Amniotic stem cell (primary cell): ENCODE data around the gene FAM170B.

Experiments
- DNase-seq: peaks from one replicate; lab custom pipeline; 2025; lab: John Stamatoyannopoulos, UW

FAM170B gene

DNA sequence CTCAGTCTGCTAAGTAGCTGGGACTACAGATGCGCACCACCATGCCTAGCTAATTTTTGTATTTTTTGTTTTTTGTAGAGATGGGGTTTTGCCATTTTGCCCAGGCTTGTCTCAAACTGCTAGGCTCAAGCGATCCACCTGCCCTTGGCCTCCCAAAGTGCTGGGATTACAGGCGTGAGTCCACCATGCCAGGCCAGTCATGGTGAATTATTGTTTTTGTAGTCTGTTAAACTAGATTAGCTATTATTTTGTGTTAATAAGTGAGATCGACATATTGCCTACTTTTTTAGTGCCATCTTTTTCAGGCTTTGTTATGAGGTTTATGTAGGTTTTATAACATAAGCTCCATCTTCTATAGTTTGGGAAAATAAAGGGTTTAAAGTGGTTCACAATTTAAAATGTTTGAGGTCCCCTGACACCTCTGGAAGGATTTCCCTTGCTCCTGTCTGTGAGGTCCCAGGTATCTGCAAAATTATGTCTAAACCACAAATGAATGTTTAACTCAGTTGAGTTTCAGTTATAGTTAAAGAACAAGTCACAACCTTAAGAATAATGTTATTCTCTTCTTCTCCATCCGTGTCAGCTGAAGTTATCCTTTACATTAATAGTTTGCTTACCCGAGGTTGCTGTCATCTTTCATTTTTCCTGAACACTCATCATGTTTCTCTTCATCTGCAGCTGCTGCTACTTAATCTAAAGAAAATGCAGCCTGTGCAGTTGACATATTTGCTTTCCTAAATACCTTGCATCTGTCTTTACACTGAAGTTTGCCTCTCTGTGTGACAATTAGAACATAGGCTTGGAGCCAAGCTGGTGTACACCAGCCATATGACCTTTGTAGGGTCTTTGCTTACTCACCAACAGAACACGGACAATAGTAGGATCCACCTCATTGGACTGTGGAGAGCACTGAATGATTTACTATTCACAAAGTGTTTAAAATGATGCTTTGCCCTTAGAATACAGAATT is 9.6 kb downstream of the FAM170B start:
- DNase-seq = no peak

DNA sequence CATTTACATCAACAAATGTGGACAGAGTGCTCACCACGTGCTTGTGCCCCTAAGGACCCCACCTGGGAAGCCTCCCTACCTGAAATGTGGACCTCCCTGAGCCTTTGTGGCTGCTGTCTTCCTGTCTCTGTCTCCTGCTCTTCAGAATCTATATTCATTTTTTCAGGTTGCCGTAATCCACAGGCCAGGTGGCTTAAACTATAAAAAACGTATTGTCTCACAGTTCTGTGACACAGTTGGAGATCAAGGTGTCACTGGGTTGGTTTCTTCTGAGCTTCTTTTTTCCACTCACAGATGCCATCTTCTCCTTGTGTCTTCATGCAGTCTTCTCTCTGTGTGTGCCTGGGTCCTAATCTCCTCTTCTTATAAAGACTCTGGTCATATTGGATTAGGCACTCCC is 12.9 kb downstream of the FAM170B start:
- no peak for DNase-seq

DNA sequence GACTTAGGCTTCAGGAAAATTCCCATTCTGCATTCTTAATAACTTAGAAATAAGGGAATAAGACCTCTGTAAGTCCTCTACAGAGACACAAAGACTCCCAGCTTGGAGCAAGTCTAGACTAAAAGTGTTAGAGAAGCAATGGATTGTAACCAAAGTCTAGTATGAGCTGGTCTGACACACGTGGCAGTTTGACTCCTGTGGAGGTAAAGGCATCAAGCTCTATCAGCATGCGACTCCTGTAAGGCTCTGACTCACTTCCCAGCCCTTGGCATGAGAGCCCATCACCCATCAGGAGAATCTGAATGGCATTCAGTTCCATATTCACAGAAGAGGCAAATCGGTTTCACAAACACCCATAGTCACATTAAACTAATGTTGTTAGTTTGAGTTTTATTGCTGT is 14.1 kb downstream of the FAM170B start:
- DNase-seq = no peak

DNA sequence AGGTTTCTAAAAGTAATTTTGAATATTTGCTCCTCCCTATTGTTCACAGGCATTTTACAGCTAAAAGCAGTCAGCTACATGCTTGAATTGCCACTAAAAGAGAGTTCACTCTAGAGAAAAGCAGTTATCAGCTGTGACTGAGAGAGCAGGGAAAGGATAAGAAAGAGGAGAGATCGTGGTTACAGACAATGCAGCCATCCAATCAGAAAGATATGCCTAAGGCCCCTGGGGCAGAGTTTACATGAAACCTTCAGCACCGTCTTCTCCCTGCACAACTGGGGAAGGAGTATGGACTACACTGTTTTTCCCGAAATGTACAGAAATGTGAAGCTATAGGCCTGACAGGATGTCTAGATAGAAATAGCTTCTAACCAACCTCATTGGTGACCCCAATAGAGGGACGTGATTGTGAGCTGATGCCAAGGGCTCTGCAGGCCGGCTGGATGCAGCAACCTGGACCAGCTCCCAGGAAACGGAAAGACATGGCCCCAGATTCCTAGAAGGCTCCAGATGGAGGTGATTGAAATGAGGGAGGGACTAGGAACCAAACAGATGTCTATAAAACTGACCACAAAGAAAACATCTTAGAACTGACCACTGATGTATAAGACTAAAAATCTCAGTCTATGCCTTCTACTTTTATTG is 15.3 kb downstream of the FAM170B start:
- no peak for DNase-seq

DNA sequence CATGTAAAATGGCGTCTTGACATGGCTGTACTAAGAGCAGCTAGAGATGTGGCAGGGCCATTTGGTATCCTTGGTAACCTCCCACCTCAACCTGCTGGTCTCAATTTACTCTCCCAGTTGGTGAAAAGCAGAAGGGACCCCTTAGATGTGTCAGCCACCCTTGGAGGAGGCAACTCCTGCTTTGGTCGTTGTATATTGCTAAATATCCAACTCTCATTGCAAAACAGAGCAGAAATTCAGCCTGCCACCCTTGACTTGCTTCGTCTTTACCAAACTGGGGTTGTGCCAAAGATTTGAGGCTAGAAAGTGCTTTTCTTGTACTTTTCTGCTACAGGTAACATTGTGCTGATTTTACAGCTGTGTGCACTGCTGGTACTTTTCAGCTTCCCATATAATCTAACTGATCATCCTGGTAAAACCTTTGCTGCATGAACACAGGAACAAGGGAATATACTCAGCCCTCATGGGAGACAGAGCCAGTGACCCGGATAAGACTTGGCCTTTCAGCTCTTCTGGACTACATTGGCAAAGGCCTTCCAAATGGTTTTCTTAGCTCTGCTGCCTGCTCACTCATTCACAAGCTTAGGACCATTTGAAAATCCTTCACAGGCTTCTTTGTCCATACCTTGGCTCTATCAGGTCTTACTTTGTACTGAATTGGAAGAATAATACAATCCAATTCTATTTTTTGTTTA is 16.3 kb downstream of the FAM170B start:
- no peak for DNase-seq

DNA sequence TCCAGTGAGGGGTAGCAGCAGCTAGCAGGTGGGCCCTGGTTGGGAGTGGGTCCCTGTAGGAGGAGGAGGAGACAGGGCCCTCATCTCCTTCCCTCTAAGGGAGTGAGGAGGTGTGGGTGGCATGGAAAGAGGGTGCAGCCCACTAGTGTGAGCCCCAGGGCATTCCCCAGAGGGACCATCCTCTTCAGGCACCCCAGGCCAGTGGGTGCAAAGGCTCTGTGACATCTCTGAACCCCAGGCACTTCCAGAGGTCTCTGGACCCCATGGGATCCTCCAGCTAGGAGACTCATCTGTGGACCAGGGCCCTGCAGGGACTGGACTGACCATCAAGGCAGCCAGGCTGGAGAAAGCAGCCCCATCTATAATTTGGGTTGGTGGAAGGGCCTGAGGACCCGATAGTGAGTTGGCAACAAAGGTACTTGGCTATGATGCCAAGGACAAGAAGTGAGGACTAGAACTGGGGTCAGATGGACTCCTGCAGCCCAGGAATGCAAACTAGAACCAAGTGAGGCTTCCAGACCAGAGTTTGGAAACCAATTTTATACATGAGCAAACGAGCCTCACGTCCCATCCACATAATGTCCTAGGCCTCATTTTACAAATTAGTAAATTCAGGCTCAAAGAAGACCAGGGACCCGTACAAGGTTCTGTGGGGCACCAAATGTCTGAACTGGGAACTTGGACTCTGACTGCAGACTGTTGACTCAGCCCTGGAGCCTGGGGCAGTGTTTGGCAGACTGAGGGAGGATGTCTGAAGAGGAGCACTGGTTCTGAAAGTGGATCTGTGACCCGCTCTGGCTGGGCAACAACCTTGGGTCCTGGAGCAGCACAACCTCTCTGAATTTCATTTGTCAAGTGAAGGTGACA is 17.1 kb downstream of the FAM170B start:
- no peak for DNase-seq

DNA sequence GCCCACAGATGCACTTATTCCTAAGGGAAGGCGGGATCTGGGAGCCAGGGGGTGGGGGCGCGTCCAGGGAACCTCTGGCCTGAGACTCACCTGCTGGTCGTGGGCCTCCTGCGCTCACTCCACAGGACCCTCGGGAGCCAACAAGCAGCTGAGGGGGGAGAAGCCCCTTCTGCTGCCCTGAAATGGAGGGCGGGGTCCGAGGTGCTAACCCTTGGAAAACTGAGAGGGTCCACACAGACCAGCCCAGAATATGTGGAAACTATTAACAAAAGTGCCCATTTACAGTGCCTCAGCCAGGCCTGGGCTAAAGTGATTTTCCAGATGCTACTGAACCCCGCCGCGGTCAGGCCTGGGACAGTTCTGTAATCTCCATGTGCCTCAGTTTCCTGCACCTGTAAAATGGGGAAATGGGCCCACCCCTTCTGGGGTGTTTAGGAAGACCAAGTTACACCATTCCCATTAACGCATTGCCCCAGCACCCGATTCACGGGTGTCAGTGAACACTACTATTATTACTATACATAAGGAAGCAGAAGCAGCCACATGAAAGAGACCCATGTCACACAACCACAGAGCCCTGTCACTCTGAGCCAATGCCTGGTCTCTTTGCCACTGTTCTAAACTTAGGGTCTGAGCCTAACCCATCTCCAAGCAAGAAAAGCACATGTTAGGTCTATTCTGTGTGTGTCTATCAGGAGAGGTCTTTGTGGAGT is 17.9 kb downstream of the FAM170B start:
- no peak for DNase-seq

DNA sequence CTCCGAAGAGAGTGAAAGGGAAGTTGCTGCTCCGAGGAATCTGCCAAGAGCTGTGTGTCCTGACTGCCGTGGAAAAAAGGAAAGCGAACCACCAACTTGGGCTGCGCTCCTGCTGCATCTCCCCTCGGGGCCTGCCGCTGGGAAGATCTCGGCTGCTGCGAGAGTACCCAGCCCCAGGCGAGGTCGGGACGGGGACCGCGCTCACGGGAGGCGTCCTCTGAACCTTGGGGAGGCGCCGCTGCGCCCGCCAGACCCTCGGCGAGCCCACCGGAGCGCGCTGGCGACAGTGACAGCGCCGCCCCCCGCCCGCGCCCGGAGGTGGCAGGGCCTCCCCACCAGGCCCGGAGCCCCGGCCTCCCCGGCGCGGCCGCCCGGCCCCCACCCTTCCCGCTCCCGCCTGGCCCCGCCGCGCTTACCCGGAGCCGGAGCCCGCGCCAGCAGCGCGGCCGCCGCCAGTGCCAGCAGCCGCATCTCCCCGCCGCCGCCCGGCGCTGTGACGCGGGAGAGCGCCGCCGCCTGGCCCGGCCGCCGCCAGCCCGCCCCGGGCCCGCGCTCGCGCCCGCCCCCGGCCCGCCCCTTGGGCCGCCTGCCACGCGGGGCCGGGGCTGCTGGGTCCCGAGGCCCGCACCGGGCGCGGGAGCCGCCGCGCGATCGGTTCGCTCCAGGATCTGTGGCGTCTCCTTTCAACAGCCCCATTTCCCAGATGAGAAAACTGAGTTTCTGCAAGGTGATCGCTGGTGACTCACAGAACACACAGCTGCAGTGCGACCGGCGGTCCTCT is 18.6 kb downstream of the FAM170B start, which contains the start of gene VSTM4:
Gene VSTM4 (minus strand): TSS at position 508 of the 781 bp plus-strand sequence. CDS start 37 bp downstream, at position 471.
- no peak for DNase-seq

DNA sequence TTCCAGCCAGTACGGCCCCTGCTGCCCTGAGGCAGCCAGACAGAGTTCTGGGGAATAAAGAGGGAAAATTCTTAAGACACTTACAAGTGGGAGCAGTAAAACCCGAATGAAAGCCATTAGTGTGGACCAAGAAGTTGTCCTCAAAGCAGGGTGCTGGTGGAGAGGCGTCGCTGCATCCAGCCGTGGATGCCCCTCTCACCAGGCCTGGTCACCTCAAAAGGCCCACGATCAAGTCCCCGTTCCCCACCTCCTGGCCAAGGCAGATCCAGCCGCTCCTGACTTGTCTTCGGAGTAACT is 19.2 kb downstream of the FAM170B start:
- no peak for DNase-seq

DNA sequence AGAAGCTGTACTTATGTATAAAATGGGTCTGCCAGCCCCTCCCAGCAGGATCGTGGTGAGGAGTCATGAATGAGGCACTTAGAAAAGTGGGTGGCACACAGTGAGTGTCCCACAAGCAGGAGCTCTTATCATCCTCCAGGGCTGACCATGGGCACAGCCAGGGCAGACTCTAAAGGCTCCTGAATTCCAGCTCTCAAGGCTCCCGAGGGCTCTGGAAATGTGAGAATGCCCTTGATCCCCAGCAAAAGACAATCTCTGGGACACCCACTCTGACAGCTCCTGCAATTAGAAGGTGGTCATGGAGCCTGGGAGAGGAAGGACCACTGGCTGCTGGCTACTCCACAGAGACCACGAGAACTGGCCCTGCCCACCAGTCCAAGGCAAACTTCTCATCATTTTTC is 20.1 kb downstream of the FAM170B start:
- DNase-seq = no peak

DNA sequence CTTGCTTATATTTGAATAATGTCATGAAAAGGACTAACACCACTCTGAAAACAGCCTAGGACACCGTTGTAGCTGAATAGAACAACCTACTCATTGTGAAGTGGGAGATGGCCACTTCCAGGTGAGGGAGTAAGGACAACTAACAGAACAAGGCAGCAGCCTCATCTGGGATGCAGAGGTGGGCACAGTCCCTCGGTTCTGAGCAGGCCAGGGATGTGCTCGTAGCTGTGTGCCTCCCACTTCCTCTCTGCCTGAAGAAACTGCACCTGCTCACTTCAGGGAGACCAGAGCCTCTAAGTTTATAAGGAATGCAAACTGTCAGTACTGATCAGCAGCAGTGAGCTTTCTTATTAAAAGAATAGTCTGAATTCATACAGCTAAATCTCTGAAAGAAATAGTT is 21.0 kb downstream of the FAM170B start:
- no peak for DNase-seq

DNA sequence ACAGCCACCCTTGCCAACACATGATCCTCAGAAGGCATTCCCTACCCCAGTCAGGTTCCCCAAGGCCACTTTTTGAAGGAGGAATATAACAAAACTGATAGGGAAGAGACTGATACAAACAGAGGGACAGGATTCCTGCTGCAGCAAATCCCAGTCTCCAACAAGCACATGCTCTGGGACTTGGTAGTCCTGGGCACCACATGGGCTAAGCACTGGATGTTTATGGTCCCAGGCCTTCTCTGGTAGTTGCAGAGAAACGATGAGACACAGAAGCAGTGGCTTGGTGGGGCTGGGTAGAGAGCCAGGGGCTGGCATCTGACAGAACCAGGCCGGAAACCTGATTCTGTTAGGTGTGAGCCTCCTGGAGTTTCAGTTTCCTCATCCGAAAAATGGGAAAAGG is 21.7 kb downstream of the FAM170B start:
- DNase-seq = no peak

DNA sequence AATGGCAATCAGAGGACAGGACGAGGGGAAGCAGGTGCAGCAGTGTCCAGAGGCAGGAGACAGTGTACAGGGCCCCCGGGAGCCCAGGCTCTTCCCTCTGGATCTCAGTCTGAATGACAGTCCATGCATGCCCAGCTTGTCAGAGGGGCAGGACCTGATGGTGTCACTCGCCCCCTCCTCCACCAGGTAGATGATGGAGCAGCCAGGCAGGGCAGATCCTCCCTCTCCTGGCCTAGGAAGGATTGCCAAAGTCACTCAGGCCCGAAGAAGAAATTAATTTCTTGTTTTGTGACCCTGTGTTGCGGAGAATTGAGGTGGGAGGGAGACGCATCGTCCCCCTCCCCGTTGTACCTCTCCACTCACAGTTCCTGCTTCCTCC is 22.5 kb downstream of the FAM170B start:
- no peak for DNase-seq

DNA sequence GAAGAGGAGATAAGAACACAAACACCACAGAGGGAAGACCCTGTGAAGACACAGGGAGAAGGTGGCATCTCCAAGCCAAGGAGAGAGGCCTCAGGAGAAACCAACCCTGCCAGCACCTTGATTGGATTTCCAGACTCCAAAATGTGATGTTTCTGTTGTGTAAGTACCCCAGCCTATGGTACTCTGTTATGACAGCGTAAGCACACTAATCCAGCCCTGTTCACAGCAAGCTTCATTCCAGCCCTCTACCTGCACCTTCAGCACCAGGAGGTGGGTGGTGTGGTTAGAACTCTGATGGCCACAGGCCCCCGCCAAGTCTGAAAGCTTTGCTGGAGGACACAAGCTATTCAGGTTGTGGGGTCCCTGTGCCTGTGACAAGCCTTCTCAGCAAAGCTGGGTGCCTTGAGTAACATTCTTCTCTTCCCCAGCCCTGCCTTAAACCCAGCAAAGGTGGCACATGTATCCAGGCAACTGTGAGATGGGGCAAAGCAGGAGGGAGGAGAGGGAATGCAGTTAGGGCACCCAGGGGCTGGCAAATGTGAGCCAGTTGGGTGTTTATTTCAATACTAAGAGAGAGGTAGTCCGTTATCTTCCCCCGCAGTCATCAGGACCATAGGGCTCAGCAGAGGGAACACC is 23.0 kb downstream of the FAM170B start:
- DNase-seq = no peak

DNA sequence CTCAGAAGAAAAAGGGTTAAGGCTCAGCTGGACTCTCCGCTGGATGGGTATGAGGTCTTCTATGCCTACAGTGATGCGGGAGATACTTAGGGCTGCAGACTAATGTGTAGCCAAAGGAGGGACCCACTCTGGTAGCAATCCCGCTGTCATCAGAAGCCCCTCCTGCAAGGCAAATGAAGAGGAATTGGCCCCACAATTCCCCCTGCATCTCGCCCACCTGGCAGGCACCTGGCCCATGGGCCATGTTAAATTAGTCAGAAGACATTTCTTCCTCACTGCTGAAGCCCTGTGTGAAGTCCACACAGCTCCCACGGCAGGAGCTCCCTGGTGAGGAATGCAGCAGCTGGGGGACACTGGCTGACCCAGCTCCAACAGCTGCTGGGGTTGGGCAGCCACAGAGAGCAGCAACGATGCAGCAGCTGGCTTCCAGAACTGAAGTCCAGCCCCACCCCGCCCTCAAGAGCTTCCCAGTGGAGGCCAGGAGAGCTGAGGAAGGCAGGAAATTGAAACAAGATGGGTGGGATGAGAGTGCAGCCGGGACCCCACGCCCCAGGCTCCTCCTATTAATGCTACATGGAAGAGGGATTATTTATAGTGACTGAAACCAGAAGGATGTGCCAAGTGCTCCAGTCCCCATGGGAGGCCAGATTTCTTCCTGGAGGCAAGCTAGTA is 24.0 kb downstream of the FAM170B start:
- no peak for DNase-seq

DNA sequence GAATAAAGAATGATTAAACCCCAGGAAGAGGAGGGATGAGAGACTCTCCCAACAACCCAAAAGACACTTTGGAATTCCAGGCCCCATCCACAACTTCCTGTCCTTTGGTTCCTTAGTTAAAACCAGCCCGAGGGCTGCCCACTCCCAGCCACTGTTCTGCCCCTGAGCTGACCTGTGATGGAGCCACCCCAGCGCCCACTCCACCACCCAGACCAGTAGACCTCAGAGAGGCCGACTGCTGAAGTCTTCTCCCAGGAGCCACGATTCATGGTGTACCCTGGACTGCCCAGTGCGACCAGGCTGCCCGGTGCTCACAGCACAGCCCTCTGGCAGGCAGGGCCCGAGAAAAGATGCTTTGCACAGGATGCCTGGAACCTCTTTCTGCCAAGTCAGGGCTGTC is 25.2 kb downstream of the FAM170B start:
- no peak for DNase-seq

DNA sequence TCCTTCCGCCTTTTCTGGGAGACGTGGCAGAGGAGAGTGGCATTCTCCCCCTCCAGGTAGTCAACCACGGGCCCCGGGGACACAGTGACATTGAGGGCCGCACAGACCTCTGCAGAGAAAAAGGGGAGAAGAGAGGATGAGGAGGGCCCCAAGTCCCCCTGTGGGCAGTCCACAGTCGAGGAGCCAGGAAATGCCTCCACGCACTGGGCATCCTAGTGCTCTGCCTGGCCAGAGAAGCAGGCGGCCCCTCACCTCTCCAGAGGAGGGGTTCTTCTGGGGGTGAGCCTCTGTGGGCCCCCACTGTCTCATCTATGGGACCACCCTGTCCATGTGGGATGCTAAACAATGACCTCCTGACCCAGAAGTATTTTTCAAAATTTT is 25.9 kb downstream of the FAM170B start:
- no peak for DNase-seq

DNA sequence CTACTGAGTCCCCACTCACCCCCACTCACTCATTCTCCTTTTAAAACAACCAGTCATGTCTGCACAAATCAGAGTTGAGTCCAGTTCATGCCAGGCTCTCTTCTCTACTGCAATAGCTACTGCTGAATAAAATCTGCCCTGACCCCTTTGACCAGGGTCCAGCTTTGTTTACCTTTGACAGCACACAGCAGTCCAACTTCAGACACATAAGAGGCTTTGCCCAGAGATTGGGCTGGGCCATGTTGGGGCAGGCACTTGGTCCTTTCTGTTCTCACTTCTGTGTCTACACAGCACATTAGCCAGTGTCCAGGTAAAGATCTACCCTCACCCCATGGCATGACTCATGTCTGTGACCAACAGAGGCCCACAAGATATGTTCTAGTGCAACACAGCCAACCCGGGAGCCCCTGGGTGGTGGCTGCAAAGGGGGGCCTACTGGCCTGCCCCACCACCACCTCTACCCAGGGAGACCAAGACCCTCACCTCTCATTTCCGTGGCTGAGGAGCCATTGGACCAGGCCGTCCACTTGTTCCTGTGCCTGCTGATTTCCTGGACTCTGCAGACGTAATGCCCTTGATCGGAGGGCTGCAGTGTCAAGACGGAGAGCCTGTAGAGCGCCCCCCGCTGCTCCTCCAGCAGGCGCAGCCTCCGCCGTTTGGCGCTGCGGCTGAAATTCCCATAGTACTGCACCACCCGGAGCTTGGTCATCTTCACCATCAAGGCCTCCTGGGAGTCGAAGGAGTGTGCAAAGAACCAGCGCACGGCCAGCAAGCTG is 26.5 kb downstream of the FAM170B start:
- no peak for DNase-seq

DNA sequence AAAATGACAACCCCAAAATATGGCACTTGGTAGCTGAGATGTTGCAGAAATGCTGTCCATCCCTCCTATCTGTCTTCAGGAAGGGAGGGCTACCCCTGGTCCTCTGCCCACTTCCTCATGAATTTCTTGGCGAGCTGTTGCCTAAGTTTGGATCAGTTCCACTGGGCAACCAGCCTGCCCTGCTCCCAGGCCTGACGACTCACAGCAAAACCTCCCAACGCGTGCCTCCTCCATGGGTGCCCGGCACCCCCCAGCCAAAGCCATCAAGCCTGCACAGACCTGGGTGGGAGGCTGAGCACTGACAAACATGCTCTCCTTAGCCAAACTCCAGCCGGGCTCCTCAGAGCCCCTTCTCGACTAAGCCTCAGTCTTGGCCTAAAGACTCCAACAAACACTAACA is 27.4 kb downstream of the FAM170B start:
- no peak for DNase-seq
